Stimulated activated memory B cell treated with anti-CD40 and anti-IgM and Interleukin-4, amounts not matched to agents 10 μg/mL and 1 μg/mL and 100 μg/mL, for 72 hours (primary cell): ENCODE results near the gene RAC3.
A peak's percentile ranks its signal among the peaks of the same experiment; 100 is the strongest.

Source experiments
- ATAC-seq: fragments of 150-1000 bp; cut with Tn5 transposase; 2 replicates; pipeline ENCODE4 v1.10.0; 2021
- H3K27ac Mint-ChIP-seq: one replicate; pipeline ENCODE4 v1.8.0; 2022; ENCODE audit warnings: mild to moderate bottlenecking, mixed read lengths
- H3K27me3 Mint-ChIP-seq: one replicate; pipeline ENCODE4 v1.8.0; 2022; ENCODE audit warnings: mixed read lengths
- H3K36me3 Mint-ChIP-seq: one replicate; pipeline ENCODE4 v1.8.0; 2022; ENCODE audit warnings: mixed read lengths
- H3K4me1 Mint-ChIP-seq: one replicate; pipeline ENCODE4 v1.8.0; 2022; ENCODE audit warnings: mixed read lengths
- H3K4me3 Mint-ChIP-seq: one replicate; pipeline ENCODE4 v1.8.0; 2022; ENCODE audit warnings: mild to moderate bottlenecking, moderate library complexity, mixed read lengths
- H3K9me3 Mint-ChIP-seq: one replicate; pipeline ENCODE4 v1.8.0; 2022; ENCODE audit warnings: mixed read lengths

The RAC3 gene

GRCh38 chr17:82006468-82007227 is 24.8 kb upstream of the RAC3 start:
- Mint-ChIP-seq H3K27ac (no peak overlapping the region), H3K4me3 (no peak overlapping the region), H3K4me1 (no peaks in the 10 kb centered on the region), H3K36me3 (peaks cover 4% of the 10 kb centered on the region), H3K27me3 (no peaks in the 10 kb centered on the region), H3K9me3 (no peaks in the 10 kb centered on the region)
- ATAC-seq: no peak

GRCh38 chr17:82007228-82007494 is 24.3 kb upstream of the RAC3 start:
- no peak for ATAC-seq
- Mint-ChIP-seq H3K4me3 (no peak overlapping the region), H3K27me3 (no peaks in the 10 kb centered on the region), H3K4me1 (no peaks in the 10 kb centered on the region), H3K36me3 (peaks cover 4% of the 10 kb centered on the region), H3K27ac (no peak overlapping the region), H3K9me3 (no peaks in the 10 kb centered on the region)

- Mint-ChIP-seq H3K27me3 (no peaks in the 10 kb centered on the region), H3K27ac (no peak overlapping the region), H3K36me3 (peaks cover 4% of the 10 kb centered on the region)
Measured at GRCh38 chr17:82007495-82008257, 23.8 kb upstream of the RAC3 start.

GRCh38 chr17:82008258-82008940 is 23.1 kb upstream of the RAC3 start:
- H3K36me3 Mint-ChIP-seq: peaks cover 4% of the 10 kb centered on the region
- no peaks in the 10 kb centered on the region for H3K9me3 Mint-ChIP-seq
- ATAC-seq: peak; percentile 18
- H3K27me3 Mint-ChIP-seq: no peaks in the 10 kb centered on the region
- H3K27ac Mint-ChIP-seq: no peak overlapping the region
- H3K4me1 Mint-ChIP-seq: no peaks in the 10 kb centered on the region
- peak overlapping the region; percentile 2 for H3K4me3 Mint-ChIP-seq

More at GRCh38 chr17:82007495-82008257, 23.8 kb upstream of the RAC3 start:
- Mint-ChIP-seq H3K9me3 (no peaks in the 10 kb centered on the region), H3K4me1 (no peaks in the 10 kb centered on the region), H3K4me3 (peak overlapping the region; percentile 2)
- ATAC-seq: no peak

GRCh38 chr17:82008941-82009405 is 22.5 kb upstream of the RAC3 start:
- no peaks in the 10 kb centered on the region for H3K27me3 Mint-ChIP-seq
- H3K9me3 Mint-ChIP-seq: no peaks in the 10 kb centered on the region
- H3K4me3 Mint-ChIP-seq: no peak overlapping the region
- H3K27ac Mint-ChIP-seq: no peak overlapping the region
- ATAC-seq: no peak
- H3K4me1 Mint-ChIP-seq: no peaks in the 10 kb centered on the region
- H3K36me3 Mint-ChIP-seq: peaks cover 4% of the 10 kb centered on the region

GRCh38 chr17:82009413-82009812 is 22.1 kb upstream of the RAC3 start:
- Mint-ChIP-seq H3K36me3 (peaks cover 4% of the 10 kb centered on the region), H3K27ac (no peak overlapping the region), H3K9me3 (no peaks in the 10 kb centered on the region), H3K27me3 (no peaks in the 10 kb centered on the region), H3K4me3 (no peak overlapping the region), H3K4me1 (no peaks in the 10 kb centered on the region)
- ATAC-seq: no peak

GRCh38 chr17:82010575-82011525 is 20.6 kb upstream of the RAC3 start:
- Mint-ChIP-seq H3K4me1 (no peaks in the 10 kb centered on the region), H3K4me3 (no peak overlapping the region), H3K9me3 (no peaks in the 10 kb centered on the region), H3K36me3 (peaks cover 4% of the 10 kb centered on the region), H3K27me3 (no peaks in the 10 kb centered on the region), H3K27ac (no peak overlapping the region)
- ATAC-seq: no peak

GRCh38 chr17:82011617-82012187 is 19.8 kb upstream of the RAC3 start:
- Mint-ChIP-seq H3K27ac (no peak overlapping the region), H3K4me3 (no peak overlapping the region), H3K9me3 (no peaks in the 10 kb centered on the region), H3K4me1 (no peaks in the 10 kb centered on the region), H3K36me3 (peaks cover 4% of the 10 kb centered on the region), H3K27me3 (no peaks in the 10 kb centered on the region)
- ATAC-seq: no peak

GRCh38 chr17:82012261-82012639 is 19.2 kb upstream of the RAC3 start:
- no peaks in the 10 kb centered on the region for H3K27me3 Mint-ChIP-seq
- H3K9me3 Mint-ChIP-seq: no peaks in the 10 kb centered on the region
- no peak overlapping the region for H3K27ac Mint-ChIP-seq
- no peak for ATAC-seq
- no peak overlapping the region for H3K4me3 Mint-ChIP-seq
- H3K36me3 Mint-ChIP-seq: peaks cover 4% of the 10 kb centered on the region
- no peaks in the 10 kb centered on the region for H3K4me1 Mint-ChIP-seq

- no peak for ATAC-seq
- H3K9me3 Mint-ChIP-seq: no peaks in the 10 kb centered on the region
- no peaks in the 10 kb centered on the region for H3K27me3 Mint-ChIP-seq
- H3K36me3 Mint-ChIP-seq: peaks cover 4% of the 10 kb centered on the region
- no peak overlapping the region for H3K4me3 Mint-ChIP-seq
- H3K27ac Mint-ChIP-seq: no peak overlapping the region
- no peaks in the 10 kb centered on the region for H3K4me1 Mint-ChIP-seq
Measured at GRCh38 chr17:82012640-82013295, 18.7 kb upstream of the RAC3 start.

- peaks cover 4% of the 10 kb centered on the region for H3K36me3 Mint-ChIP-seq
- H3K4me1 Mint-ChIP-seq: no peaks in the 10 kb centered on the region
- H3K27me3 Mint-ChIP-seq: no peaks in the 10 kb centered on the region
- H3K9me3 Mint-ChIP-seq: no peaks in the 10 kb centered on the region
- H3K4me3 Mint-ChIP-seq: no peak overlapping the region
- no peak for ATAC-seq
- H3K27ac Mint-ChIP-seq: no peak overlapping the region
Measured at GRCh38 chr17:82013341-82013740, 18.1 kb upstream of the RAC3 start.

- Mint-ChIP-seq H3K36me3 (peaks cover 6% of the 10 kb centered on the region), H3K27me3 (no peaks in the 10 kb centered on the region), H3K4me1 (no peaks in the 10 kb centered on the region), H3K9me3 (no peaks in the 10 kb centered on the region), H3K27ac (no peak overlapping the region), H3K4me3 (no peak overlapping the region)
- no peak for ATAC-seq
Measured at GRCh38 chr17:82013772-82014321, 17.6 kb upstream of the RAC3 start.

- Mint-ChIP-seq H3K4me3 (no peak overlapping the region), H3K9me3 (no peaks in the 10 kb centered on the region), H3K27me3 (no peaks in the 10 kb centered on the region), H3K27ac (no peak overlapping the region), H3K4me1 (no peaks in the 10 kb centered on the region), H3K36me3 (peaks cover 7% of the 10 kb centered on the region)
- no peak for ATAC-seq
Measured at GRCh38 chr17:82014432-82014831, 17.0 kb upstream of the RAC3 start.

GRCh38 chr17:82014971-82015310 is 16.5 kb upstream of the RAC3 start:
- no peak overlapping the region for H3K4me3 Mint-ChIP-seq
- peaks cover 5% of the 10 kb centered on the region for H3K36me3 Mint-ChIP-seq
- ATAC-seq: no peak
- H3K4me1 Mint-ChIP-seq: peaks cover under 1% of the 10 kb centered on the region
- no peaks in the 10 kb centered on the region for H3K27me3 Mint-ChIP-seq
- H3K27ac Mint-ChIP-seq: no peak overlapping the region
- no peaks in the 10 kb centered on the region for H3K9me3 Mint-ChIP-seq
